NB4 (cell line): ENCODE results near the gene UBE2B.
"Not testable (repeated sequence)": the region's sequence is repeated elsewhere in the genome, so short reads cannot be mapped to it uniquely, and the experiment has no call there.

Experiments used
- DNase-seq: peaks from one replicate; pipeline ENCODE4 v3.0.0; 2010; ENCODE audit warnings: low read depth
- H3K4me3 ChIP-seq: one replicate; pipeline ENCODE4 v1.5.1; 2011; ENCODE audit warnings: mild to moderate bottlenecking, low read depth, low read length, moderate library complexity
- CTCF ChIP-seq: IDR thresholded peaks from one replicate; pipeline ENCODE4 v1.5.1; 2012; ENCODE audit warnings: low read depth, low read length
- MYC ChIP-seq: IDR thresholded peaks from 2 replicates; pipeline ENCODE4 v1.6.1; 2011; ENCODE audit warnings: low read depth, low read length
- POLR2A ChIP-seq: IDR thresholded peaks from 2 replicates; pipeline ENCODE4 v1.6.1; 2011; ENCODE audit warnings: mild to moderate bottlenecking; ENCODE audit not compliant: insufficient read length; ENCODE audit errors: extremely low read depth
- TF ChIP-seq, protein P1 (sequence below): IDR thresholded peaks from 2 replicates; pipeline ENCODE4 v1.6.1; 2011; ENCODE audit warnings: low read depth, low read length

The UBE2B gene

DNA sequence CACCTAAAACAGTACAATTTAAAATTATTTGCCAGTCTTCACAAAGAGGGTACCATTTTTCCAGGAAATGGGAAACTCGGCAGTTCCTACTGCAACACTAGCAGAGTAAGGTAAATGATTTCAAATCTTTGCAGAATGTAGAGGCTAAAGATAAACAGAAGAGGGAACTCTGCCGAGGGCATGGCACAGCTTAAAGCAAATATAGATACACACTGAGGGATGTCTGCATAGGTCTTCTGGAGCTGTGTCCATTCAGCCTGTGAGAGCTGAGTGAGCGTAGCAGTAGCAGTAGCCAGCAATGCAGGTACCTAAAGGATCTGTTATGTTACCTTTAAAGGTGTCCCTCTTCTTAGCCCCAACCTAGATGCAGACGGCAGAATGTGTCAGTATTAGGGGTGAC is 21.9 kb upstream of the UBE2B start:
- no peak for DNase-seq
- no peak overlapping the region for H3K4me3 ChIP-seq
- TF ChIP-seq POLR2A (no peak), MYC (no peak), CTCF (no peak)
- TF ChIP-seq, protein P1, sequence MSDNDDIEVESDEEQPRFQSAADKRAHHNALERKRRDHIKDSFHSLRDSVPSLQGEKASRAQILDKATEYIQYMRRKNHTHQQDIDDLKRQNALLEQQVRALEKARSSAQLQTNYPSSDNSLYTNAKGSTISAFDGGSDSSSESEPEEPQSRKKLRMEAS: no peak

GRCh38 chr5:134355681-134356080 is 15.7 kb upstream of the UBE2B start:
- no peak for DNase-seq
- TF ChIP-seq POLR2A (no peak), CTCF (no peak), MYC (no peak)
- TF ChIP-seq, protein P1: no peak
- no peak overlapping the region for H3K4me3 ChIP-seq

- DNase-seq: no peak
- peak overlapping the region; percentile 90 for H3K4me3 ChIP-seq
- TF ChIP-seq POLR2A (no peak), CTCF (no peak)
Measured at GRCh38 chr5:134365604-134366003, 5.8 kb upstream of the UBE2B start.

- H3K4me3 ChIP-seq: peak overlapping the region; percentile 67
- DNase-seq: no peak
- no peak for TF ChIP-seq MYC
- no peak for TF ChIP-seq CTCF
- TF ChIP-seq, protein P1: no peak
- TF ChIP-seq POLR2A: no peak
Measured at GRCh38 chr5:134370311-134370870, 978 bp upstream of the UBE2B start.

GRCh38 chr5:134371834-134372340 is 518 bp downstream of the UBE2B start:
- TF ChIP-seq, protein P1: 0 out of 2 replicates have a peak, but pooled peaks have one; percentile 0
- TF ChIP-seq MYC: no peak
- peak; percentile 74 for DNase-seq

DNA sequence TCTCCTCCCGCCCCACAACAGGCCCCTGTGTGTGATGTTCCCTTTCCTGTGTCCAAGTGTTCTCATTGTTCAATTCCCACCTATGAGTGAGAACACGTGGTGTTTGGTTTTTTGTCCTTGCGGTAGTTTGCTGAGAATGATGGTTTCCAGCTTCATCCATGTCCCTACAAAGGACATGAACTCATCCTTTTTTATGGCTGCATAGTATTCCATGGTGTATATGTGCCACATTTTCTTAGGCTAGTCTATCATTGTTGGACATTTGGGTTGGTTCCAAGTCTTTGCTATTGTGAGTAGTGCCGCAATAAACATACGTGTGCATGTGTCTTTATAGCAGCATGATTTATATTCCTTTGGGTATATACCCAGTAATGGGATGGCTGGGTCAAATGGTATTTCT is 2.3 kb downstream of the UBE2B start:
- peak overlapping the region; percentile 84 for H3K4me3 ChIP-seq
- DNase-seq: not testable (repeated sequence)

More at GRCh38 chr5:134371834-134372340, 518 bp downstream of the UBE2B start:
- H3K4me3 ChIP-seq: peak overlapping the region; percentile 84

DNA sequence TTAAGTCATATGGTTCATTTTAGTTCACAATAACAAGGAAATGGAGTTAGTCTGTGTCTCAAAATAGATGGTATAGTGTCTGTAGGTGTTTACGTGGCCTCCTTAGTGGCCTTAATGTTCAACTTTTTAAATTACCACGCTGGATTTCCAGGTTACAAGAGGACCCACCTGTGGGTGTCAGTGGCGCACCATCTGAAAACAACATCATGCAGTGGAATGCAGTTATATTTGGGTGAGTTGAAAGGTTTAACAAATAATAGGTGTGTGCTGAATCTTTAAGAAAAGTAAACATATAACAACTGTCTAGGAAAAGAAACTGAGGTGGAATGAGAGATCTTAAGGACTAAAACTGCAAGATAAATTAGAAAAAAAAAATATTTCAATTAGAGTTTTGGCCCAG is 2.9 kb downstream of the UBE2B start:
- H3K4me3 ChIP-seq: peak overlapping the region; percentile 21
- TF ChIP-seq CTCF: no peak
- TF ChIP-seq, protein P1: no peak
- TF ChIP-seq POLR2A: no peak
- no peak for TF ChIP-seq MYC
- DNase-seq: no peak
